ENCODE results near the gene CUL2.

DNA sequence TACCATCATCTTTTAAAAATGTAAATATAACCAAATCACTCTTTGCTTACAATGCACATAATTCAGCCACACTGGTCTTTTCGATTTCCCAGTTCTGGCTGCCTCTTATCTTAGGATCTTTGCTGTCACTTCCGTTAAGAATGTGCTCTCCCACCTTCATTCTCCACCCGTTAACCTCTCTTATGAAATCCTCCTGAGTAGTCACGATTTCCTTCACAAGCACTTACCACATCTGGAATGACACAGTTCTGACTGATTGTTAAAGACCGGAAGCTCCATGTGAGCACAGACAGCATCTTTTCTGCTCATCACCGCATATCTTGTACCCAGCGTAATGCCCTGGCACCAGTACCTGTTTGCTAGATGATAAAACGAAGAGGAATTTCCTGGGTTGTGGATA is 84.3 kb downstream of the CUL2 start:
- no peak for TF ChIP-seq CTCF (tag by site-specific recombination; IDR thresholded peaks at IDR 0.05)
- no peak for TF ChIP-seq ZNF24 (tag by site-specific recombination; IDR thresholded peaks at IDR 0.05)
- TF ChIP-seq, protein P1, sequence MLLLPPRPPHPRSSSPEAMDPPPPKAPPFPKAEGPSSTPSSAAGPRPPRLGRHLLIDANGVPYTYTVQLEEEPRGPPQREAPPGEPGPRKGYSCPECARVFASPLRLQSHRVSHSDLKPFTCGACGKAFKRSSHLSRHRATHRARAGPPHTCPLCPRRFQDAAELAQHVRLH (tag by site-specific recombination; IDR thresholded peaks at IDR 0.05), result no peak
- TF ChIP-seq ZNF211 (tag by site-specific recombination; IDR thresholded peaks at IDR 0.05; ENCODE audit: low read depth), result no peak
- TF ChIP-seq OVOL3 (tag by site-specific recombination; IDR thresholded peaks at IDR 0.05), result no peak
- no peak for TF ChIP-seq KLF10 (tag by site-specific recombination; IDR thresholded peaks at IDR 0.05)
- TF ChIP-seq SP2 (tag by site-specific recombination; IDR thresholded peaks at IDR 0.05), result no peak
- no peak for TF ChIP-seq ZBTB11 (tag by site-specific recombination; conservative IDR thresholded peaks at IDR 0.05; ENCODE audit: low read depth)
- no peak for TF ChIP-seq TCF7L2 (IDR thresholded peaks at IDR 0.05; ENCODE audit: borderline replicate concordance, low read depth, low read length)
- TF ChIP-seq, protein P2, sequence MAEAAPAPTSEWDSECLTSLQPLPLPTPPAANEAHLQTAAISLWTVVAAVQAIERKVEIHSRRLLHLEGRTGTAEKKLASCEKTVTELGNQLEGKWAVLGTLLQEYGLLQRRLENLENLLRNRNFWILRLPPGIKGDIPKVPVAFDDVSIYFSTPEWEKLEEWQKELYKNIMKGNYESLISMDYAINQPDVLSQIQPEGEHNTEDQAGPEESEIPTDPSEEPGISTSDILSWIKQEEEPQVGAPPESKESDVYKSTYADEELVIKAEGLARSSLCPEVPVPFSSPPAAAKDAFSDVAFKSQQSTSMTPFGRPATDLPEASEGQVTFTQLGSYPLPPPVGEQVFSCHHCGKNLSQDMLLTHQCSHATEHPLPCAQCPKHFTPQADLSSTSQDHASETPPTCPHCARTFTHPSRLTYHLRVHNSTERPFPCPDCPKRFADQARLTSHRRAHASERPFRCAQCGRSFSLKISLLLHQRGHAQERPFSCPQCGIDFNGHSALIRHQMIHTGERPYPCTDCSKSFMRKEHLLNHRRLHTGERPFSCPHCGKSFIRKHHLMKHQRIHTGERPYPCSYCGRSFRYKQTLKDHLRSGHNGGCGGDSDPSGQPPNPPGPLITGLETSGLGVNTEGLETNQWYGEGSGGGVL (tag by site-specific recombination; IDR thresholded peaks at IDR 0.05), result no peak
- TF ChIP-seq ZFP37 (tag by site-specific recombination; IDR thresholded peaks at IDR 0.05), result no peak
- TF ChIP-seq ZNF138 (tag by site-specific recombination; IDR thresholded peaks at IDR 0.05; ENCODE audit: borderline replicate concordance), result no peak
- TF ChIP-seq ZBTB8A (tag by site-specific recombination; IDR thresholded peaks at IDR 0.05), result no peak

All from HEK293 (cell line).